HepG2 (cell line): ENCODE data around the gene RNF14. TPM values are rescaled to one million over a fixed set of nuclear protein-coding genes. Genes with fewer than 3 reads are reported as not detected.

Experiments
- ATF7-NPFF ChIP-seq: sonication (generic); formaldehyde crosslinking; IDR thresholded peaks from 2 replicates; pipeline ENCODE4 v1.8.1; 2023; ENCODE audit warnings: mild to moderate bottlenecking, low read depth, missing genetic modification reagents, moderate library complexity
- CBX5 ChIP-seq: sonication (generic); formaldehyde crosslinking; IDR thresholded peaks from 2 replicates; pipeline ENCODE4 v1.4.0; 2020; ENCODE audit warnings: missing genetic modification reagents, borderline replicate concordance
- EZH2 ChIP-seq: conservative IDR thresholded peaks from 2 replicates; pipeline ENCODE4 v1.6.1; 2012; ENCODE audit warnings: mild to moderate bottlenecking, low read depth, low read length, moderate library complexity
- HNF4G ChIP-seq, 2 experiments: sonication (generic) in 1 of 2; formaldehyde crosslinking in 1 of 2; IDR thresholded peaks; 2 replicates each; pipeline versions ENCODE4 v1.4.0 to v1.6.1; 2011 to 2020; ENCODE audit warnings: borderline replicate concordance in 2 of 2, low read depth in 2 of 2, mild to moderate bottlenecking in 2 of 2, low read length in 1 of 2, missing genetic modification reagents in 1 of 2, moderate library complexity in 1 of 2
- IKZF1 ChIP-seq: fragments of 450-650 bp; IDR thresholded peaks from 2 replicates; pipeline ENCODE4 v1.7.1; 2016
- MEIS1 ChIP-seq: sonication (generic); formaldehyde crosslinking; IDR thresholded peaks from 2 replicates; pipeline ENCODE4 v1.9.0; 2021; ENCODE audit warnings: mild to moderate bottlenecking, missing genetic modification reagents, moderate library complexity, borderline replicate concordance
- MTA1 ChIP-seq: sonication (generic); formaldehyde crosslinking; IDR thresholded peaks from 2 replicates; pipeline ENCODE4 v1.4.0; 2020; ENCODE audit warnings: missing genetic modification reagents, mild to moderate bottlenecking, borderline replicate concordance
- NR2F2 ChIP-seq: IDR thresholded peaks from 2 replicates; pipeline ENCODE4 v1.6.1; 2012; ENCODE audit warnings: low read depth, inconsistent platforms, borderline replicate concordance
- POGZ ChIP-seq: sonication (generic); formaldehyde crosslinking; IDR thresholded peaks from 2 replicates; pipeline ENCODE4 v1.4.0; 2020; ENCODE audit warnings: mild to moderate bottlenecking, missing genetic modification reagents
- REST ChIP-seq, 2 experiments: IDR thresholded peaks; 2 replicates each; pipeline ENCODE4 v1.6.1; 2011 to 2012; ENCODE audit warnings: low read length in 2 of 2, borderline replicate concordance in 1 of 2, low read depth in 1 of 2, mild to moderate bottlenecking in 1 of 2, moderate library complexity in 1 of 2
- STAG1 ChIP-seq: sonication (generic); formaldehyde crosslinking; IDR thresholded peaks from 2 replicates; pipeline ENCODE4 v1.4.0; 2020; ENCODE audit warnings: missing genetic modification reagents
- TOE1 ChIP-seq: sonication (generic); formaldehyde crosslinking; IDR thresholded peaks from 2 replicates; pipeline ENCODE4 v1.4.0; 2020; ENCODE audit warnings: mild to moderate bottlenecking, missing genetic modification reagents
- YEATS2 ChIP-seq: sonication (generic); formaldehyde crosslinking; IDR thresholded peaks from 2 replicates; pipeline ENCODE4 v1.4.0; 2020; ENCODE audit warnings: missing genetic modification reagents, borderline replicate concordance
- ZNF253 ChIP-seq: sonication (generic); formaldehyde crosslinking; IDR thresholded peaks from 2 replicates; pipeline ENCODE4 v1.8.0; 2022; ENCODE audit warnings: mild to moderate bottlenecking, missing genetic modification reagents, borderline replicate concordance
- ZNF256 ChIP-seq: sonication (generic); formaldehyde crosslinking; conservative IDR thresholded peaks from 2 replicates; pipeline ENCODE4 v1.4.0; 2020; ENCODE audit warnings: missing genetic modification reagents
- ZNF614 ChIP-seq: IDR thresholded peaks from 2 replicates; pipeline ENCODE4 v1.6.1; 2018; ENCODE audit warnings: missing biosample characterization, missing genetic modification reagents, inconsistent platforms, borderline replicate concordance
- ZNF788 ChIP-seq: sonication (generic); formaldehyde crosslinking; IDR thresholded peaks from 2 replicates; pipeline ENCODE4 v1.5.0; 2020; ENCODE audit warnings: mild to moderate bottlenecking, missing genetic modification reagents, borderline replicate concordance
- ZSCAN9 ChIP-seq: IDR thresholded peaks from 2 replicates; pipeline ENCODE4 v1.6.1; 2016; ENCODE audit warnings: borderline replicate concordance
- polyA plus RNA-seq, 8 experiments: library from polyadenylated mRNA; depleted of rRNA in 3 of 8; stranded (reverse) in 7 of 8; unstranded in 1 of 8; fragments of >200 nt; fragmentation: Illumina TruSeq in 4 of 8; extraction: Trizol in 4 of 8; gene quantifications; 2 replicates each; pipeline versions ENCODE4 v1.2.1 to v1.2.3, GENCODE V29; 2011 to 2016; ENCODE audit warnings: low read depth in 4 of 8, missing spikeins in 1 of 8, mixed read lengths in 1 of 8; ENCODE audit not compliant: insufficient read depth in 1 of 8
- total RNA-seq, 5 experiments: library from RNA; depleted of rRNA; stranded (reverse); fragments of >200 nt; fragmentation: Illumina TruSeq; extraction: Trizol; gene quantifications; 2 replicates each; pipeline ENCODE4 v1.2.3, GENCODE V29; 2016; ENCODE audit warnings: low read depth in 1 of 5
- TF ChIP-seq, protein P1 (sequence below), 2 experiments: sonication (generic) in 1 of 2; formaldehyde crosslinking in 1 of 2; IDR thresholded peaks; 2 replicates each; pipeline versions ENCODE4 v1.6.1 to v1.9.0; 2014 to 2022; ENCODE audit warnings: antibody characterized with exemption in 1 of 2, borderline replicate concordance in 1 of 2, inconsistent platforms in 1 of 2, low read depth in 1 of 2, missing genetic modification reagents in 1 of 2

RNF14 gene
- total and polyA plus RNA-seq, 2 of the 13 experiments (the other 11 are each of a cell fraction or from before 2014, with no cell fraction given) = 11.3 to 28.1 TPM

GRCh38 chr5:141960449-141961323, 8.2 kb upstream of the RNF14 start (continued):
- TF ChIP-seq, protein P1, sequence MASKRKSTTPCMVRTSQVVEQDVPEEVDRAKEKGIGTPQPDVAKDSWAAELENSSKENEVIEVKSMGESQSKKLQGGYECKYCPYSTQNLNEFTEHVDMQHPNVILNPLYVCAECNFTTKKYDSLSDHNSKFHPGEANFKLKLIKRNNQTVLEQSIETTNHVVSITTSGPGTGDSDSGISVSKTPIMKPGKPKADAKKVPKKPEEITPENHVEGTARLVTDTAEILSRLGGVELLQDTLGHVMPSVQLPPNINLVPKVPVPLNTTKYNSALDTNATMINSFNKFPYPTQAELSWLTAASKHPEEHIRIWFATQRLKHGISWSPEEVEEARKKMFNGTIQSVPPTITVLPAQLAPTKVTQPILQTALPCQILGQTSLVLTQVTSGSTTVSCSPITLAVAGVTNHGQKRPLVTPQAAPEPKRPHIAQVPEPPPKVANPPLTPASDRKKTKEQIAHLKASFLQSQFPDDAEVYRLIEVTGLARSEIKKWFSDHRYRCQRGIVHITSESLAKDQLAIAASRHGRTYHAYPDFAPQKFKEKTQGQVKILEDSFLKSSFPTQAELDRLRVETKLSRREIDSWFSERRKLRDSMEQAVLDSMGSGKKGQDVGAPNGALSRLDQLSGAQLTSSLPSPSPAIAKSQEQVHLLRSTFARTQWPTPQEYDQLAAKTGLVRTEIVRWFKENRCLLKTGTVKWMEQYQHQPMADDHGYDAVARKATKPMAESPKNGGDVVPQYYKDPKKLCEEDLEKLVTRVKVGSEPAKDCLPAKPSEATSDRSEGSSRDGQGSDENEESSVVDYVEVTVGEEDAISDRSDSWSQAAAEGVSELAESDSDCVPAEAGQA (IDR thresholded peaks at IDR 0.05; ENCODE audit: low read depth) = no peak
- TF ChIP-seq, protein P1 (CRISPR knock-in tag; IDR thresholded peaks at IDR 0.05; ENCODE audit: borderline replicate concordance) = no peak
- no peak for TF ChIP-seq ZSCAN9 (CRISPR knock-in tag)
- no peak for TF ChIP-seq IKZF1
- TF ChIP-seq ZNF256 (CRISPR knock-in tag) = no peak
- TF ChIP-seq TOE1 (CRISPR knock-in tag) = no peak
- TF ChIP-seq MTA1 (CRISPR knock-in tag) = no peak
- TF ChIP-seq HNF4G (IDR thresholded peaks at IDR 0.05; ENCODE audit: borderline replicate concordance, low read depth, low read length) = no peak
- no peak for TF ChIP-seq HNF4G (CRISPR knock-in tag; IDR thresholded peaks at IDR 0.05; ENCODE audit: borderline replicate concordance, low read depth)
- no peak for TF ChIP-seq NR2F2
- no peak for TF ChIP-seq CBX5 (CRISPR knock-in tag)
- TF ChIP-seq ZNF614 (CRISPR knock-in tag) = peak; percentile 41; the same call in 1 of the 2 replicates
- no peak for TF ChIP-seq EZH2
- no peak for TF ChIP-seq REST (IDR thresholded peaks at IDR 0.05; ENCODE audit: borderline replicate concordance in 1 of 2, low read depth in 1 of 2, low read length in 2 of 2)
- no peak for TF ChIP-seq ZNF788 (CRISPR knock-in tag)
- no peak for TF ChIP-seq MEIS1 (CRISPR knock-in tag)
- TF ChIP-seq STAG1 (CRISPR knock-in tag) = peak; percentile 86
- no peak for TF ChIP-seq POGZ
- no peak for TF ChIP-seq ATF7-NPFF (CRISPR knock-in tag)
- TF ChIP-seq ZNF253 (CRISPR knock-in tag) = no peak
- TF ChIP-seq YEATS2 (CRISPR knock-in tag) = peak; percentile 38; the same call in 1 of the 2 replicates
